Kidney epithelial cell (primary cell): ENCODE measurements around the gene KCNB1. TPM values are rescaled to one million over a fixed set of nuclear protein-coding genes. Genes with fewer than 3 reads are reported as not detected.

Source experiments
- DNase-seq: peaks from one replicate; pipeline ENCODE4 v3.0.0-alpha.2; 2010; ENCODE audit warnings: low read depth
- H3K27me3 ChIP-seq: 2 replicates; pipeline ENCODE4 v1.6.0; 2011; ENCODE audit warnings: low read length; ENCODE audit not compliant: control insufficient read depth, insufficient read depth
- H3K36me3 ChIP-seq: 2 replicates; pipeline ENCODE4 v1.5.1; 2011; ENCODE audit warnings: low read length; ENCODE audit not compliant: control insufficient read depth, insufficient read depth
- H3K4me3 ChIP-seq: 2 replicates; pipeline ENCODE4 v1.5.1; 2011; ENCODE audit warnings: low read depth, mild to moderate bottlenecking, control low read depth, low read length
- CTCF ChIP-seq: IDR thresholded peaks from 2 replicates; pipeline ENCODE4 v1.5.1; 2011; ENCODE audit warnings: mild to moderate bottlenecking, moderate library complexity, low read length, control low read depth, inconsistent platforms; ENCODE audit not compliant: insufficient read depth, poor library complexity, severe bottlenecking
- total RNA-seq: library from RNA; depleted of rRNA; stranded (reverse); fragments of >200 nt; gene quantifications from 2 replicates; pipeline ENCODE4 v1.2.3, GENCODE V29; 2015

The KCNB1 gene
- total RNA-seq, 1 donor from 2014 or later = not detected

GRCh38 chr20:49395659-49396058, 86.8 kb downstream of the KCNB1 start:
- H3K27me3 ChIP-seq = no peaks in the 10 kb centered on the region
- H3K4me3 ChIP-seq = no peak overlapping the region
- no peak for DNase-seq
- no peak for TF ChIP-seq CTCF
- no peaks in the 10 kb centered on the region for H3K36me3 ChIP-seq

- Histone ChIP-seq H3K27me3 (no peaks in the 10 kb centered on the region), H3K36me3 (no peaks in the 10 kb centered on the region), H3K4me3 (no peak overlapping the region)
- DNase-seq = no peak
- TF ChIP-seq CTCF = no peak
These were observed 87.3 kb downstream of the KCNB1 start for GRCh38 chr20:49395183-49395582.

GRCh38 chr20:49394757-49395156, 87.7 kb downstream of the KCNB1 start:
- DNase-seq = no peak
- no peak for TF ChIP-seq CTCF
- no peaks in the 10 kb centered on the region for H3K36me3 ChIP-seq
- no peaks in the 10 kb centered on the region for H3K27me3 ChIP-seq
- no peak overlapping the region for H3K4me3 ChIP-seq

- H3K36me3 ChIP-seq = no peaks in the 10 kb centered on the region
- DNase-seq = no peak
- no peak overlapping the region for H3K4me3 ChIP-seq
- H3K27me3 ChIP-seq = no peaks in the 10 kb centered on the region
- TF ChIP-seq CTCF = no peak
These were observed 88.2 kb downstream of the KCNB1 start for GRCh38 chr20:49394264-49394663.

GRCh38 chr20:49393803-49394202, 88.7 kb downstream of the KCNB1 start:
- Histone ChIP-seq H3K36me3 (no peaks in the 10 kb centered on the region), H3K4me3 (no peak overlapping the region), H3K27me3 (no peaks in the 10 kb centered on the region)
- no peak for DNase-seq
- no peak for TF ChIP-seq CTCF

GRCh38 chr20:49392745-49393144, 89.7 kb downstream of the KCNB1 start:
- Histone ChIP-seq H3K4me3 (no peak overlapping the region), H3K36me3 (no peaks in the 10 kb centered on the region), H3K27me3 (peaks cover 2% of the 10 kb centered on the region)
- TF ChIP-seq CTCF = no peak
- no peak for DNase-seq
